ENCODE data around the gene POLR1A. TPM values are rescaled to one million over a fixed set of nuclear protein-coding genes. Genes with fewer than 3 reads are reported as not detected.

POLR1A gene
- total RNA-seq, 4 donors from 2014 or later = 9.0 to 22.0 (median 15.8) TPM

DNA sequence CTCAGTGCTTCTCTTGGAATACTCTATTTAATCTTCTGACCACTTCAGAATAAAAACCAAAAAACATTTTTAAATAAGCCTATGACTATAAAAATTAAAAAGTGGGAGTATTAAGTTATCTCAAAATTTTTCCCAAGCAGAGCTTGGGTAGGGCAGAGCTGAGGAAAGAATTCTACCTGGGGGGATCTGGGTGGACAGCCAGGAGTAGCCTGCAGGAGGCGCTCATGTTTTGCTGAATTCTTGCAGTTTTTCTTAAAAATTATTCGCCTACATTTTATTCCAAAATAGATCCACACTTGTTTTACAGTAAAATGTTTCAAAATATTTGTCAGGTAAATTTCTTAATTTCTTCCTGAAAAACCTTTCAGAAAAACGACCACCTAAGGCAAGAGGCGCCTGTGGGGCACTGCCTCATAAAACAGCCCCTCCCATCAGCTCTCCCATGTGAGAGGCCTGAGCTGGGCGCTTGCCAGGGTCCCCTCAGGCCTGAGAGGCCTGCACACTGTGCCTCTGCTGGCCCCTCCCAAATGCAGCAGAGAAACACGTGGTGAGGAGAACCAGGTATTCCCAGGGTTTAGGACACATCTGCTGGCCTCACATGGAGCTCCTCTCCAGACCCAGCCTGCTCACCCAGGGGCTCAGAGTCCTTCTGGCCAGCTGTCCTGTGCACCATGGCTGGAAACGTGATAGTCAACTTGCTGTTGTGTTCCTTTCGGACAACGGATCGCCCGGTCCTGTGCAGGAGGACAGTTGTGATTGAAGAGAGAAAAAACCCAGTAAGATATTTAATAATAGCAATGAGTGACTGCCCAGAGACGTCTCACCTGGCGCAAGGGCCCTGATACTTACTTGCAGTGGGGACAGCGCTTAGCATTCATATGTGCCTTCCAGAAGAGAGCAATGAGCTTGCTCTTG lies 17.5 kb downstream of the POLR1A start:
- TF ChIP-seq, protein P1, sequence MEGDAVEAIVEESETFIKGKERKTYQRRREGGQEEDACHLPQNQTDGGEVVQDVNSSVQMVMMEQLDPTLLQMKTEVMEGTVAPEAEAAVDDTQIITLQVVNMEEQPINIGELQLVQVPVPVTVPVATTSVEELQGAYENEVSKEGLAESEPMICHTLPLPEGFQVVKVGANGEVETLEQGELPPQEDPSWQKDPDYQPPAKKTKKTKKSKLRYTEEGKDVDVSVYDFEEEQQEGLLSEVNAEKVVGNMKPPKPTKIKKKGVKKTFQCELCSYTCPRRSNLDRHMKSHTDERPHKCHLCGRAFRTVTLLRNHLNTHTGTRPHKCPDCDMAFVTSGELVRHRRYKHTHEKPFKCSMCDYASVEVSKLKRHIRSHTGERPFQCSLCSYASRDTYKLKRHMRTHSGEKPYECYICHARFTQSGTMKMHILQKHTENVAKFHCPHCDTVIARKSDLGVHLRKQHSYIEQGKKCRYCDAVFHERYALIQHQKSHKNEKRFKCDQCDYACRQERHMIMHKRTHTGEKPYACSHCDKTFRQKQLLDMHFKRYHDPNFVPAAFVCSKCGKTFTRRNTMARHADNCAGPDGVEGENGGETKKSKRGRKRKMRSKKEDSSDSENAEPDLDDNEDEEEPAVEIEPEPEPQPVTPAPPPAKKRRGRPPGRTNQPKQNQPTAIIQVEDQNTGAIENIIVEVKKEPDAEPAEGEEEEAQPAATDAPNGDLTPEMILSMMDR (IDR thresholded peaks at IDR 0.05; ENCODE audit: low read depth) = no peak

GRCh38 chr2:86082756-86083155 lies 22.9 kb downstream of the POLR1A start:
- TF ChIP-seq, protein P1 (IDR thresholded peaks at IDR 0.05; ENCODE audit: low read depth) = no peak

DNA sequence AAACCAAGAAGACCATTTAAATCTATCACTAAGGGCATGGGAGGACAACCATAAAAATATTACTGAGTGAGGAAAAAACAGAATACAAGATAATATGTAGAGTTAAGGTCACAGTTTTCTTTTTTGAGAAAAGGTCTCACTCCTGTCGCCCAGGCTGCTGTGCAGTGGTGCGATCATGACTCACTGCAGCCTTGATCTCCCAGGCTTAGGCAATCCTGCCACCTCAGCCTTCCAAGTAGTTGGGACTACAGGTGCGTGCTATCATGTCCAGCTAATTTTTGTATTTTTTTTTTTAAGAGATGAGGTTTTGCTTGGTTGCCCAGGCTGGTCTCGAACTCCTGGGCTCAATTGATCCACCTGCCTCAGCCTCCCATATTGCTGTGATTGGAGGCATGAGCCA lies 24.0 kb downstream of the POLR1A start:
- TF ChIP-seq, protein P1 (IDR thresholded peaks at IDR 0.05; ENCODE audit: low read depth) = no peak

GRCh38 chr2:86079981-86080911 lies 25.4 kb downstream of the POLR1A start:
- TF ChIP-seq, protein P1 (IDR thresholded peaks at IDR 0.05; ENCODE audit: low read depth) = no peak

GRCh38 chr2:86078774-86079545 lies 26.7 kb downstream of the POLR1A start:
- TF ChIP-seq, protein P1 (IDR thresholded peaks at IDR 0.05; ENCODE audit: low read depth) = no peak

- TF ChIP-seq, protein P1 (IDR thresholded peaks at IDR 0.05; ENCODE audit: low read depth) = no peak
Observed at GRCh38 chr2:86075886-86076285, 29.8 kb downstream of the POLR1A start.
